KBM-7 (cell line): ENCODE results near the gene PINK1.
A peak's percentile ranks its signal among the peaks of the same experiment; 100 is the strongest.

ENCODE experiments used
- DNase-seq: peaks from one replicate; pipeline ENCODE4 v3.0.0-alpha.2; 2015
- in situ Hi-C: fragments of 300-500 bp; cut with MboI; formaldehyde crosslinking; loops from 2 replicates; pipeline ENCODE4 v1.14.3; 2020; ENCODE audit warnings: low sequenced_read_pairs, low pct_unique_long_range_greater_than_20kb, mixed read lengths

Gene PINK1

DNA sequence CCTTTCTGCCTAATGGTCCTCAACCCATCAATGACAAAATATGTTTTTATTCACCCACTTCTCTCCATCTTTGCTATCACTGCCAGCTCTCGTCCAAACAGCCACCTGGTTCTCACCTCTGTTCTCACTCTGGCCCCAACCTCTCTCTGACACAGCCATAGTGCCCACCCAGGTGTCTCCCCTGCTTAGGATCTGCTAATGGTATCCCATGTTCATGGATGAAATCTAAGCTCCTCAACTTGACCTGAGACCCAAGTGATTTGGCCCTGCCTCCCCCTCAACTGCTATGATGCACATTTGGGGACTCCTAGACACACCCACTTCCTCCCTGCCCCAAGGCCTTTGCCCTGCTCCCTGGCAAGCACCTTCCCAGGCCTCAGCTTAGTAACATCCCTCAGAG, 58.6 kb downstream of the PINK1 start:
- in situ Hi-C loops = no loop called here
- DNase-seq = no peak

DNA sequence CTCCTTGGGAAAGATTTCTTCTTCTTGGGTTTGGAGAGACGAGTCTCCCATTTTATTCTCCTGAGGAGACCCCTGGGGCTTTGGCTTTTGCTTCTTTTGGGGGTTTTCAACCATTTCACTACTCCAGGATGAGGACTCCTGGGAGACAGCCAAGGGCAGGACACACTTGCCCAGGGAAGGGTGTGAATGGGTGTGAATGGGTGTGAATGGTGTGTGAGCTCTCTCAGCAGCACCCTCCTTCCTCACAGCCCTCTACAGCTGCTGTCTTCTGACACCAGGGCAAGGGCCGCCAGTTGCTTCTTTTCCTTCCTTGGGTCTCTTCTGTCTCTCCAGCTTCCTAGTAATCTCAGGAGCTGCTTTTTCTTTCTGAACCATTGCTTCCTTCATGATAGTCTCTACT, 60.4 kb downstream of the PINK1 start:
- DNase-seq = no peak
- in situ Hi-C loops = no loop called here

DNA sequence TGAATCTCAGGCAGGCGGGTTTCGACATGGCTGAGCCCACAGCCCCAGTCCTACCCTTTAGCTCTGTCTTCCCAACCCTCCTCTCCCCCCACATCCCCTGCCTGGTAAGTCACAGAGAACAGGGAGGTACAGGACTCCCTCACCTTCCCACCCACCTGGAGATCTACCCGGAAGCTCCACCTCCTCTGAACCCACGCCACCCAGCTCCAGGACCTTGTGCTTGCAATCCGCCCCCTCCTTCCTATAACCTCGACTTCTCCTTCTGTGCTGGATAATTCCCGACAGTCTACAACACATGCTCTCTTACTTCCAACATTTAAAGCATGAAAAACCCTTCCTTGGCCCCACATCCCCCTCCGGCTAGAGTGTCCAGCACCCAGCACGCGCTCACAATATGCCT, 62.3 kb downstream of the PINK1 start:
- no peak for DNase-seq
- in situ Hi-C loops = no loop called here

DNA sequence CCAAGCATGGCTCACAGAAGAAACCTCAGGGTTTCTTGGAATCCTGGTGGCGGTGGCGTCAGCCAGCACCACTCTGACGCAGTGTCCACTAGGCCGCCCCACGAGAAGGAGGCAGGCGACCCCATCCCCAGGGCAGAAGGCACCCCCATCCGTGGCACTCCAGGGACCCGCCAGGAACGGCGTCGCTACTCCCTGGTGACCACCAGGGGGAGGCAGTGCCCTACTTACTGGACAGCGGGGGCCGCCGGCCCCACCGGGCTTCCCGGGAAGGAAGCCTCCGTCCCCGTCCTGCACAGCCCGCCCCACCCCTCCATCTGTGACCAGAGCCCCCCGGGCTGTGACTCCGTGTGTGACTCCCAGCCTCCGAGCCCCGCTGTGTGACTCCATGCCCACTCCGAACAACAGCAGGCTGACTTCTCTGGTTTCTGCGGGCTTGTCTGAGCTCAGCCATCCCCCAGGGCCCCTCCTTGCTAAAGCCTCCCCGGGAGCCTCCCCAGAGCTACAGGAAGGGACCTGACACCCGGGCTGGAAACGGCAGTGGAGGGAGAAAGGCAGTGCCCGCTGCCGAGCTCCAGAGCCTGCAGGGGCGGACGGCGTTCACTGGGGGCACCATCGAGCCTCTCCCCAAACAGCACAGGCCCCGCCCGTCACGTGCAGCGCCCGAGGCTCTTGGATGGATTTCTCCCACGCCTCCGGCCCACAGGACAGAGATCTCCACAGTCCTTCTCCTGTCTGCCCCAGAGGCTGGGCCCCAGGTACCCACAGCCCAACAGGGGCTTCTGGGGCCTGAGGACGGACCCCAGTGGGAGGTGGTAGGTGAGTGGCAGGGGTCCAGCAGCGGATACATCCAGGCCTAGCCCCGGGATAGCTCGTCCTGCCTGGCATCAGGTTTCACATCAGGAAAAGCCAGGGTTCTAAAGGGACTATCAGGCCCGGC, 63.4 kb downstream of the PINK1 start:
- peak; percentile 92 for DNase-seq
- in situ Hi-C loops = no loop called here

DNA sequence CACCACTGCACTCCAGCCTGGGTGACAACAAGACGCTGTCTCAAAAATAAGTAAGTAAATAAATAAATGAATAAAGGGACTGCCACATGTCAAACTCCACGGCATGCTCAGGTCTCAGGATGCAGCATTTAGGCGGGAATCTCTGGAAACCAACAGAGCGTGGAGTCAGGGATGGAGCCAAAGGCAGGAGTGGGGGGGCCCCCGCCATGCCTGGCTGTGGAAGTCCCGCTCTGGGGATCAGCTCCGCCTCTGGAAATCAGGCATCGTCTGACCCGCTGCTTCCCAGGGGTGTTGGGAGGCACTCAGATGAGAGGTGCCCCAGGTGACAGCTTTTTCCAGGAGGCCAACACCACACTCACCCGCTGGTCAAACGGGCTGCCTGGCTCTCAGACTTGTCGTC, 64.3 kb downstream of the PINK1 start:
- DNase-seq = no peak
- in situ Hi-C loops = no loop called here

DNA sequence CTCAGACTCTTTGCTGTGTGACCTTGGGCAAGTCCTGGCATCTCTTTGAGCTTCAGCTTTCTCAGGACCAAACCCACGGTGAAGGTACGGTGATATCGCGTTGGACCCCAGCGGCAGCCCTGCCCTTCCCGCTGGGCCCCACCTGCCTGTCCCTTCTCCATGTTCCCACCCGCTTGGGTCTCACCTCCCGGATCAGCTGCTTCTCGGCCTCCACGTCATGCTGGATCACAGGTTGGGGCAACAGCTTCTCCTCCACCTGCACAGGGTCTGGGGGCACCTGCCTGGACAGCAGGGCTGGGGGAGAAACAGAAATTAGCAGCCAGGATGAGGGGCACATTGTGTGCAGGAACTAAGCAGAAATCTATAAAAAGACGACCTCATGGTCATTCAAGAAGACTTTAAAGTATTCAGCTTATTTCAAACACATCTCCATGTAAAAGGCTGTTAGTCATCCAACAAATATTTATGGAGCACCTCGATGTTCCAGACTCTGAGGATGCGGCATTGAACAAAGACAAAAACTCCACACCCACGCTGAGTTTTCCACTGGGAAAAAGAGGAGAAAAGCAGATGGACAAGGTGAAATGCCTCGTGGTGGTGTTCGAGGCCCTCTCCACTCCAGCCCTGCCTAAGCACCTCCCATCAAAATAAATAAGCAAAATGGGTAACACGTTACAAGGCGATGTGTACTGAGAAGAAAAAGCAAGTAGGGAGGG, 65.1 kb downstream of the PINK1 start:
- no peak for DNase-seq
- in situ Hi-C loops = no loop called here

DNA sequence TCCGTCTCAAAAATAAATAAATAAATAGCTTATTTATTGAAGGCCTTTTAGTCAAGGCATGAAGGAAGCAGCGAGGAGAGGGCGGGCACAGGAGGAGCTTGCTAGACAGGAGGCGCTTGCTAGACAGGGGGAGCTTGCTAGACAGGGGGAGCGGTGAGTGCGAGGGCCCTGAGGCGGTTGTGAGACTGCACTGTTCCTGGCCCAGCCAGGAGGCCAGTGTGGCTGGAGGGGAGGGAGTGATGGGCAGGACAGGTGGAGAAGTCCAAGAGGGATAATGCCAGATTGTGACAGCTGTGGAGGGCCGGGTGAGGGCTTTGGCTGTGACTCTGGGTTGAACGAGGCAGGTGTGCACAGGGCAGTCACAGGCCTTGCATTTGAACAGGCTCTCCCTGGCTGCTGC, 66.3 kb downstream of the PINK1 start:
- DNase-seq = no peak
- in situ Hi-C loops = no loop called here

DNA sequence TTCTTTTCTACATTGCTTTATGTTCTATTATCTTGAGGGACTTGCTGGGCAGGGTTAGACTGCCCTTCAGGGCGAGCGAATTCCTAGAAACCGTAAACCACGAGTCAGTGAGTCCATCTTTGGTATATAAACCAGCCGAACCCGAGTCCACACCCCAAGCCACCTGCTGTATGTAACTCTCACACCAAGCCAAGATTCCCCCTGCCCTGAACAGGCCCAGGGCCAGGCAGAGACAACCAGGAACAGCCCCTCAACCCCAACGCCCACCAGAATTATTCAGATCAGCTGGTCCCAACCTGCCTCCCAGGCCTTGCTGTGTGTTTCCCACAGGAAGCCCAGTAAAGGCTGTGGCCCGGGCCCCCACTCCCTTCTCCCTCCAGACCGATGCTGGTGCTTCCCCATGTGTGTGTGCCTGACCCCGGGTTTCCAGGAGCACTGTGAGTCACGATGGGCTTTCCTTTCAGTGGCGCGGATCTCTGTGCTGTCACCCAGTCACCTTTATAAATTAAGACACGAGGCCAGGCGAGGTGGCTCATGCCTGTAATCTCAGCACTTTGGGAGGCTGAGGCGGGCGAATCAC, 67.5 kb downstream of the PINK1 start:
- DNase-seq = no peak
- in situ Hi-C loops = loop anchor here (25.0 kb wide), 1 partner anchor 487 kb away; the partner anchor contains the start of gene EIF4G3
